Measurements from ENCODE around the gene MARCO. TPM values are rescaled to one million over a fixed set of nuclear protein-coding genes. Genes with fewer than 3 reads are reported as not detected.

The MARCO gene
- total RNA-seq, 1 experiment from 2014 or later: not detected

DNA sequence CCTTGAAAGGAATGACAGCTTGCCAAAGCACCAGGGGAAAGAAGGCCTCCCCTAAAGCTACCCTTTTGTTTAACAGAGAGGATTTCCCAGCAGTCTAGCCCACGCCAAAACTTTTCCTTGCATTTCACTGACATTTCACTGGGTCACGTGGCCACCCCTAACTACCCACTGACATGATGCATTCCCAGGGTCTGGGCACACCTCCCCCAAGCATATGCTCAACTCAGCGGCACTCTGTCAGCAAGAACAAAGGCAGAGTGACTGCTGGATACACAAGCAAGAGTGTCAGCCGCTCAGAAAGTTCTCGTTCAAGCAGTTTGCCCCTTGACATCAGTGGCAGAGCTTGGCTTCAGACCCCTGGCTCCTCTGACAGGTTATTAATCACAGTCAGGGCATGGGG lies 34.2 kb upstream of the MARCO start:
- Histone ChIP-seq H2AFZ (ENCODE audit: low read length) (no peak overlapping the region), H3K9ac (ENCODE audit: extremely low read depth, insufficient read length, low read length) (no peak overlapping the region), H3K4ac (ENCODE audit: low read depth, low read length) (no peak overlapping the region), H3K23ac (ENCODE audit: insufficient read length, low read depth, low read length) (no peak overlapping the region), H3K27ac (ENCODE audit: insufficient read length, low read depth, low read length) (no peak overlapping the region), H4K5ac (ENCODE audit: insufficient read length, low read depth, low read length) (no peak overlapping the region), H3K79me2 (ENCODE audit: insufficient read depth, low read length) (no peaks in the 10 kb centered on the region), H4K91ac (ENCODE audit: insufficient read length, low read depth, low read length) (no peak overlapping the region), H3K14ac (ENCODE audit: insufficient read depth, low read length) (no peak overlapping the region), H2BK120ac (ENCODE audit: low read depth, low read length, poor library complexity, severe bottlenecking) (no peak overlapping the region), H3K56ac (ENCODE audit: insufficient read length, low read depth, low read length) (no peak overlapping the region), H2AK5ac (ENCODE audit: insufficient read length, low read length) (no peak overlapping the region), H3K4me2 (ENCODE audit: insufficient read depth, insufficient read length, low read length) (no peak overlapping the region), H2BK12ac (ENCODE audit: insufficient read length, low read depth, low read length) (no peak overlapping the region), H2BK15ac (ENCODE audit: low read depth, low read length) (no peak overlapping the region), H2BK5ac (ENCODE audit: insufficient read length, low read length) (no peak overlapping the region), H2BK20ac (ENCODE audit: low read depth, low read length, poor library complexity, severe bottlenecking) (no peak overlapping the region), H3K23me2 (ENCODE audit: insufficient read length, low read depth, low read length, poor library complexity, severe bottlenecking) (no peaks in the 10 kb centered on the region), H4K8ac (replicated peaks; ENCODE audit: insufficient read length, low read depth, low read length) (no peak overlapping the region), H3K9me3 (ENCODE audit: control insufficient read depth, low read depth, low read length) (no peaks in the 10 kb centered on the region), H3K79me1 (ENCODE audit: insufficient read depth, low read depth, low read length, poor library complexity, severe bottlenecking) (no peaks in the 10 kb centered on the region), H3T11ph (ENCODE audit: low read length) (no peak overlapping the region), H3K27me3 (ENCODE audit: insufficient read depth, low read length) (no peaks in the 10 kb centered on the region), H3K4me1 (ENCODE audit: insufficient read depth, low read length) (no peaks in the 10 kb centered on the region), H3K18ac (ENCODE audit: insufficient read length, low read depth, low read length) (no peak overlapping the region), H4K20me1 (ENCODE audit: control insufficient read depth, insufficient read depth, insufficient read length) (no peaks in the 10 kb centered on the region)
- TF ChIP-seq, protein P1, sequence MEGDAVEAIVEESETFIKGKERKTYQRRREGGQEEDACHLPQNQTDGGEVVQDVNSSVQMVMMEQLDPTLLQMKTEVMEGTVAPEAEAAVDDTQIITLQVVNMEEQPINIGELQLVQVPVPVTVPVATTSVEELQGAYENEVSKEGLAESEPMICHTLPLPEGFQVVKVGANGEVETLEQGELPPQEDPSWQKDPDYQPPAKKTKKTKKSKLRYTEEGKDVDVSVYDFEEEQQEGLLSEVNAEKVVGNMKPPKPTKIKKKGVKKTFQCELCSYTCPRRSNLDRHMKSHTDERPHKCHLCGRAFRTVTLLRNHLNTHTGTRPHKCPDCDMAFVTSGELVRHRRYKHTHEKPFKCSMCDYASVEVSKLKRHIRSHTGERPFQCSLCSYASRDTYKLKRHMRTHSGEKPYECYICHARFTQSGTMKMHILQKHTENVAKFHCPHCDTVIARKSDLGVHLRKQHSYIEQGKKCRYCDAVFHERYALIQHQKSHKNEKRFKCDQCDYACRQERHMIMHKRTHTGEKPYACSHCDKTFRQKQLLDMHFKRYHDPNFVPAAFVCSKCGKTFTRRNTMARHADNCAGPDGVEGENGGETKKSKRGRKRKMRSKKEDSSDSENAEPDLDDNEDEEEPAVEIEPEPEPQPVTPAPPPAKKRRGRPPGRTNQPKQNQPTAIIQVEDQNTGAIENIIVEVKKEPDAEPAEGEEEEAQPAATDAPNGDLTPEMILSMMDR (conservative IDR thresholded peaks at IDR 0.05): no peak
- no CpG with 5 or more reads among the region's 5 CpGs for WGBS (ENCODE audit: extremely low coverage, insufficient read length, low lambda C conversion rate)
- no peak for DNase-seq
- Mint-ChIP-seq H3K27me3 (ENCODE audit: low read depth) (peaks cover 39% of the 10 kb centered on the region), H3K36me3 (ENCODE audit: insufficient read depth in 1 of 3, low read depth in 3 of 3) (no peaks in the 10 kb centered on the region), H3K4me3 (no peak overlapping the region), H3K27ac (no peak overlapping the region), H3K9me3 (no peaks in the 10 kb centered on the region; a peak in 1 of 5 replicates), H3K4me1 (no peaks in the 10 kb centered on the region; a peak in 1 of 4 replicates)
